HL-60/S4 treated with phorbol 12-myristate 13-acetate at 8.2 ng/mL for 4 days and 3 days (cell line): ENCODE results near the gene THEM4.

ENCODE experiments used
- in situ Hi-C: fragments of 300-500 bp; cut with MboI; formaldehyde crosslinking; loops from 2 replicates; pipeline ENCODE4 v1.15.0; 2022; ENCODE audit warnings: low sequenced_read_pairs

THEM4 gene

GRCh38 chr1:151825751-151826660 is 83.3 kb downstream of the THEM4 start:
- in situ Hi-C loops, result loop anchor here (25.0 kb wide), 1 partner anchor 289 kb away; the partner anchor contains the start of gene TUFT1

- in situ Hi-C loops, result loop anchor here (25.0 kb wide), 1 partner anchor 288 kb away; the partner anchor contains the start of gene TUFT1
Measured at GRCh38 chr1:151825204-151825603, 84.1 kb downstream of the THEM4 start.
